ENCODE results near the gene FBLN2. TPM values are rescaled to one million over a fixed set of nuclear protein-coding genes. Genes with fewer than 3 reads are reported as not detected.

The FBLN2 gene
- total and polyA plus RNA-seq, 2 of the 13 experiments (the other 11 are each of a cell fraction or from before 2014, with no cell fraction given): not detected

DNA sequence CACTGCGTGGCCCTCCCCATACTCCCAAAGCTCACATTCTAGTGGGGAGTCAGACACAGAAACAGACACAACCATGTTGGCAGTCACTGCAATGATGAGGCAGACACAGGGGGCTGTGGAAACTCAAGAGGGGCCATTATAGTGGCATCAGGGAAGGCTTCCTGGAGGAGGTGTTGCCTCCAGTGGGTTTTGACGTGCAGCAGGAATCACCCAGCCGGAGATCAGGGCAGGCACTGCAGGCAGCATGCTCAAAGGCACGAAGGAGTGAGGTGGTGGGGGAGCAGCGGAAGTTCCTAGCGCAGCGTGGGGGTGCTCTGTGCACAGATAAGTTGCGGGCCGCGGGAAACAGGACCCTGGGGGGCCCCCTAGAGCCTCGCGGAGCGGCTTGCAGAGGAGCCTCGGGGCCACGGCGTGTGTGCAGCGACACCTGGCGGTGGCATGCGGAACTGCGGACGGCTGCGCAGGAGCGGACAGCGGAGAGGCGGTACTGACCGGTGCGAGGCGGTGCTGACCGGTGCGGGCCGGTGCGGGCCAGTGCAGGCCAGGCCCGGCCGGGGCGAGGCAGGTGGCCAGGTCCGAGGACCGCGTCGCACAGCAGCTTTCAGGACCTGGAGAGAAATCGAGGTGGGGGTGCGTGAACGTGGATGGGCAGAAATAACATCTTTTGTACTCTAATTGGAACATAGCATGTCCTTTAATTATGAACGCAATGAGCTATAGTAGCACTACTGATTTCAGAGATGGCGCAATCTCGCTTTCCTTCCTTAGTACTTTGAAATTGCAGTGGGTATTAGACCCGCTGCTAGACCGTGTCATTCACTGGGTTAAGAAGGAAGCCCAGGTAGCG, 101.5 kb downstream of the FBLN2 start (continued):
- 0 out of 2 replicates have a peak, but pooled peaks have one; percentile 40 for TF ChIP-seq SALL2 (CRISPR knock-in tag; IDR thresholded peaks at IDR 0.05)
- TF ChIP-seq, protein P1, sequence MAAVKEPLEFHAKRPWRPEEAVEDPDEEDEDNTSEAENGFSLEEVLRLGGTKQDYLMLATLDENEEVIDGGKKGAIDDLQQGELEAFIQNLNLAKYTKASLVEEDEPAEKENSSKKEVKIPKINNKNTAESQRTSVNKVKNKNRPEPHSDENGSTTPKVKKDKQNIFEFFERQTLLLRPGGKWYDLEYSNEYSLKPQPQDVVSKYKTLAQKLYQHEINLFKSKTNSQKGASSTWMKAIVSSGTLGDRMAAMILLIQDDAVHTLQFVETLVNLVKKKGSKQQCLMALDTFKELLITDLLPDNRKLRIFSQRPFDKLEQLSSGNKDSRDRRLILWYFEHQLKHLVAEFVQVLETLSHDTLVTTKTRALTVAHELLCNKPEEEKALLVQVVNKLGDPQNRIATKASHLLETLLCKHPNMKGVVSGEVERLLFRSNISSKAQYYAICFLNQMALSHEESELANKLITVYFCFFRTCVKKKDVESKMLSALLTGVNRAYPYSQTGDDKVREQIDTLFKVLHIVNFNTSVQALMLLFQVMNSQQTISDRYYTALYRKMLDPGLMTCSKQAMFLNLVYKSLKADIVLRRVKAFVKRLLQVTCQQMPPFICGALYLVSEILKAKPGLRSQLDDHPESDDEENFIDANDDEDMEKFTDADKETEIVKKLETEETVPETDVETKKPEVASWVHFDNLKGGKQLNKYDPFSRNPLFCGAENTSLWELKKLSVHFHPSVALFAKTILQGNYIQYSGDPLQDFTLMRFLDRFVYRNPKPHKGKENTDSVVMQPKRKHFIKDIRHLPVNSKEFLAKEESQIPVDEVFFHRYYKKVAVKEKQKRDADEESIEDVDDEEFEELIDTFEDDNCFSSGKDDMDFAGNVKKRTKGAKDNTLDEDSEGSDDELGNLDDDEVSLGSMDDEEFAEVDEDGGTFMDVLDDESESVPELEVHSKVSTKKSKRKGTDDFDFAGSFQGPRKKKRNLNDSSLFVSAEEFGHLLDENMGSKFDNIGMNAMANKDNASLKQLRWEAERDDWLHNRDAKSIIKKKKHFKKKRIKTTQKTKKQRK (IDR thresholded peaks at IDR 0.05; ENCODE audit: low read length): no peak
- no peak for TF ChIP-seq FOXM1 (CRISPR knock-in tag; IDR thresholded peaks at IDR 0.05)
- TF ChIP-seq RXRA (CRISPR knock-in tag; IDR thresholded peaks at IDR 0.05): peak; percentile 66
- TF ChIP-seq, protein P2, sequence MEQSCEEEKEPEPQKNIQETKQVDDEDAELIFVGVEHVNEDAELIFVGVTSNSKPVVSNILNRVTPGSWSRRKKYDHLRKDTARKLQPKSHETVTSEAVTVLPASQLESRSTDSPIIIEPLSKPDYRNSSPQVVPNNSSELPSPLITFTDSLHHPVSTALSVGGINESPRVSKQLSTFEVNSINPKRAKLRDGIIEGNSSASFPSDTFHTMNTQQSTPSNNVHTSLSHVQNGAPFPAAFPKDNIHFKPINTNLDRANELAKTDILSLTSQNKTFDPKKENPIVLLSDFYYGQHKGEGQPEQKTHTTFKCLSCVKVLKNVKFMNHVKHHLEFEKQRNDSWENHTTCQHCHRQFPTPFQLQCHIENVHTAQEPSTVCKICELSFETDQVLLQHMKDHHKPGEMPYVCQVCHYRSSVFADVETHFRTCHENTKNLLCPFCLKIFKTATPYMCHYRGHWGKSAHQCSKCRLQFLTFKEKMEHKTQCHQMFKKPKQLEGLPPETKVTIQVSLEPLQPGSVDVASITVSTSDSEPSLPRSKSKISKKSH (CRISPR knock-in tag; IDR thresholded peaks at IDR 0.05; ENCODE audit: borderline replicate concordance): no peak
- TF ChIP-seq ZNF816 (CRISPR knock-in tag; IDR thresholded peaks at IDR 0.05; ENCODE audit: borderline replicate concordance): no peak
- TF ChIP-seq HNRNPL (IDR thresholded peaks at IDR 0.05; ENCODE audit: low read depth, low read length): no peak
- TF ChIP-seq, protein P3, sequence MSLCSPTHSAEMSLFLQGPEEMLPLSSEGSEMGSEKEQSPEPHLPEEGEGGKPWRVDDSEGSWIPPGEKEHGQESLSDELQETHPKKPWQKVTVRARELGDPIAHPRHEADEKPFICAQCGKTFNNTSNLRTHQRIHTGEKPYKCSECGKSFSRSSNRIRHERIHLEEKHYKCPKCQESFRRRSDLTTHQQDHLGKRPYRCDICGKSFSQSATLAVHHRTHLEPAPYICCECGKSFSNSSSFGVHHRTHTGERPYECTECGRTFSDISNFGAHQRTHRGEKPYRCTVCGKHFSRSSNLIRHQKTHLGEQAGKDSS (CRISPR knock-in tag; IDR thresholded peaks at IDR 0.05; ENCODE audit: borderline replicate concordance, low read depth): peak; percentile 50; the same call in 1 of the 2 replicates
- no peak for TF ChIP-seq ZNF17 (CRISPR knock-in tag; IDR thresholded peaks at IDR 0.05)
- TF ChIP-seq, protein P4, sequence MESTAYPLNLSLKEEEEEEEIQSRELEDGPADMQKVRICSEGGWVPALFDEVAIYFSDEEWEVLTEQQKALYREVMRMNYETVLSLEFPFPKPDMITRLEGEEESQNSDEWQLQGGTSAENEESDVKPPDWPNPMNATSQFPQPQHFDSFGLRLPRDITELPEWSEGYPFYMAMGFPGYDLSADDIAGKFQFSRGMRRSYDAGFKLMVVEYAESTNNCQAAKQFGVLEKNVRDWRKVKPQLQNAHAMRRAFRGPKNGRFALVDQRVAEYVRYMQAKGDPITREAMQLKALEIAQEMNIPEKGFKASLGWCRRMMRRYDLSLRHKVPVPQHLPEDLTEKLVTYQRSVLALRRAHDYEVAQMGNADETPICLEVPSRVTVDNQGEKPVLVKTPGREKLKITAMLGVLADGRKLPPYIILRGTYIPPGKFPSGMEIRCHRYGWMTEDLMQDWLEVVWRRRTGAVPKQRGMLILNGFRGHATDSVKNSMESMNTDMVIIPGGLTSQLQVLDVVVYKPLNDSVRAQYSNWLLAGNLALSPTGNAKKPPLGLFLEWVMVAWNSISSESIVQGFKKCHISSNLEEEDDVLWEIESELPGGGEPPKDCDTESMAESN (CRISPR knock-in tag; conservative IDR thresholded peaks at IDR 0.05): peak; percentile 62
- no peak for TF ChIP-seq ZNF746 (CRISPR knock-in tag; IDR thresholded peaks at IDR 0.05)
- TF ChIP-seq, protein P5, sequence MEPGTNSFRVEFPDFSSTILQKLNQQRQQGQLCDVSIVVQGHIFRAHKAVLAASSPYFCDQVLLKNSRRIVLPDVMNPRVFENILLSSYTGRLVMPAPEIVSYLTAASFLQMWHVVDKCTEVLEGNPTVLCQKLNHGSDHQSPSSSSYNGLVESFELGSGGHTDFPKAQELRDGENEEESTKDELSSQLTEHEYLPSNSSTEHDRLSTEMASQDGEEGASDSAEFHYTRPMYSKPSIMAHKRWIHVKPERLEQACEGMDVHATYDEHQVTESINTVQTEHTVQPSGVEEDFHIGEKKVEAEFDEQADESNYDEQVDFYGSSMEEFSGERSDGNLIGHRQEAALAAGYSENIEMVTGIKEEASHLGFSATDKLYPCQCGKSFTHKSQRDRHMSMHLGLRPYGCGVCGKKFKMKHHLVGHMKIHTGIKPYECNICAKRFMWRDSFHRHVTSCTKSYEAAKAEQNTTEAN (CRISPR knock-in tag; conservative IDR thresholded peaks at IDR 0.05): no peak
- TF ChIP-seq, protein P6, sequence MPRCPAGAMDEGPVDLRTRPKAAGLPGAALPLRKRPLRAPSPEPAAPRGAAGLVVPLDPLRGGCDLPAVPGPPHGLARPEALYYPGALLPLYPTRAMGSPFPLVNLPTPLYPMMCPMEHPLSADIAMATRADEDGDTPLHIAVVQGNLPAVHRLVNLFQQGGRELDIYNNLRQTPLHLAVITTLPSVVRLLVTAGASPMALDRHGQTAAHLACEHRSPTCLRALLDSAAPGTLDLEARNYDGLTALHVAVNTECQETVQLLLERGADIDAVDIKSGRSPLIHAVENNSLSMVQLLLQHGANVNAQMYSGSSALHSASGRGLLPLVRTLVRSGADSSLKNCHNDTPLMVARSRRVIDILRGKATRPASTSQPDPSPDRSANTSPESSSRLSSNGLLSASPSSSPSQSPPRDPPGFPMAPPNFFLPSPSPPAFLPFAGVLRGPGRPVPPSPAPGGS (CRISPR knock-in tag; IDR thresholded peaks at IDR 0.05): no peak
- 0 out of 2 replicates have a peak, but pooled peaks have one; percentile 33 for TF ChIP-seq ELF3 (CRISPR knock-in tag; IDR thresholded peaks at IDR 0.05)
- no peak for TF ChIP-seq MAF1 (CRISPR knock-in tag; IDR thresholded peaks at IDR 0.05; ENCODE audit: borderline replicate concordance)
- peak; percentile 29; the same call in 1 of the 2 replicates for TF ChIP-seq BCL6 (CRISPR knock-in tag; IDR thresholded peaks at IDR 0.05)
- 0 out of 2 replicates have a peak, but pooled peaks have one; percentile 27 for TF ChIP-seq SSRP1 (CRISPR knock-in tag; IDR thresholded peaks at IDR 0.05)
- peak; percentile 38; the same call in 1 of the 2 replicates for TF ChIP-seq ZNF670 (CRISPR knock-in tag; IDR thresholded peaks at IDR 0.05; ENCODE audit: borderline replicate concordance)

Measured in HepG2 (cell line).